Left lung (tissue), 14 donors: ENCODE data around the gene LEUTX. TPM values are rescaled to one million over a fixed set of nuclear protein-coding genes. Genes with fewer than 3 reads are reported as not detected.

Source experiments
- ATAC-seq: fragments of 200-7000 bp; cut with Tn5 transposase; one replicate; pipeline ENCODE4 v1.9.1; 2020; ENCODE audit warnings: moderate library complexity
- DNase-seq, 4 donors: peaks; one replicate each; pipeline ENCODE4 v3.0.0-alpha.2; 2013 to 2020
- H3K27ac ChIP-seq, 2 donors: fragments of 200-600 bp; sonication (generic) in 1 of 2; one replicate each; pipeline versions ENCODE4 v1.5.0 to v1.8.0; 2020 to 2021
- H3K27me3 ChIP-seq, 2 donors: fragments of 200-600 bp; sonication (generic) in 1 of 2; one replicate each; pipeline versions ENCODE4 v1.5.0 to v1.8.0; 2020 to 2021
- H3K36me3 ChIP-seq, 2 donors: fragments of 200-600 bp; sonication (generic) in 1 of 2; one replicate each; pipeline versions ENCODE4 v1.5.0 to v1.8.0; 2020 to 2021
- H3K4me1 ChIP-seq, 2 donors: fragments of 200-600 bp; one replicate each; pipeline ENCODE4 v1.8.0; 2021
- H3K4me3 ChIP-seq, 2 donors: fragments of 200-600 bp; sonication (generic) in 1 of 2; one replicate each; pipeline versions ENCODE4 v1.5.0 to v1.8.0; 2020 to 2021; ENCODE audit warnings: mild to moderate bottlenecking in 1 of 2
- H3K9me3 ChIP-seq, 2 donors: fragments of 200-600 bp; sonication (generic) in 1 of 2; one replicate each; pipeline versions ENCODE4 v1.5.0 to v1.8.0; 2020 to 2021
- intact Hi-C, 2 donors: fragments of 100-400 bp; cut with DNase I; formaldehyde crosslinking; loops; one replicate each; pipeline versions ENCODE4 v1.11.2 to v1.14.2; 2022
- long read RNA-seq, 12 donors: library from polyadenylated mRNA in 2 of 12; unstranded in 2 of 12; transcript quantifications; one replicate each; pipeline ENCODE4 v2.0.0 and lab custom pipeline, GENCODE V29; 2019 to 2026
- polyA plus RNA-seq, 6 donors: library from polyadenylated mRNA; unstranded; fragments of 120-200 nt; gene quantifications; one replicate each; pipeline ENCODE4 v1.2.1, GENCODE V29; 2013; ENCODE audit not compliant: insufficient read length in 6 of 6
- total RNA-seq, 2 donors: library from RNA; stranded (reverse); fragmentation: NEBNext Ultra II Directional; extraction: Animal tissue kit (Norgen Biotek cat#: 25700); gene quantifications; one replicate each; pipeline ENCODE4 v1.2.1, GENCODE V29; 2021
- TF ChIP-seq, protein P1 (sequence below), 2 donors: fragments of 200-600 bp; sonication (generic) in 1 of 2; IDR thresholded peaks; one replicate each; pipeline versions ENCODE4 v1.5.0 to v1.8.0; 2021; ENCODE audit warnings: antibody characterized with exemption in 2 of 2
- donor health status: DM: no; HTN: yes; CAD: no.
- donor health status: DM: no; HTN: no; CAD: no.

Gene LEUTX
- total RNA-seq, result not detected
- polyA plus RNA-seq, result not detected
- long read RNA-seq, donor 1, result 0 reads
- long read RNA-seq, donor 2, result 0 reads
- long read RNA-seq, donor 3, result 0 reads
- long read RNA-seq, donor 4, result 0 reads
- long read RNA-seq, donor 5, result 0 reads
- long read RNA-seq, donor 6, result 0 reads
- long read RNA-seq, donor 7, result 0 reads
- long read RNA-seq, donor 8, result 0 reads
- long read RNA-seq, donor 9, result 0 reads
- long read RNA-seq, donor 10, result 0 reads
- long read RNA-seq, donor 11, result 0 reads
- long read RNA-seq, donor 12, result 0 reads

- ATAC-seq, result no peak
- TF ChIP-seq, protein P1, sequence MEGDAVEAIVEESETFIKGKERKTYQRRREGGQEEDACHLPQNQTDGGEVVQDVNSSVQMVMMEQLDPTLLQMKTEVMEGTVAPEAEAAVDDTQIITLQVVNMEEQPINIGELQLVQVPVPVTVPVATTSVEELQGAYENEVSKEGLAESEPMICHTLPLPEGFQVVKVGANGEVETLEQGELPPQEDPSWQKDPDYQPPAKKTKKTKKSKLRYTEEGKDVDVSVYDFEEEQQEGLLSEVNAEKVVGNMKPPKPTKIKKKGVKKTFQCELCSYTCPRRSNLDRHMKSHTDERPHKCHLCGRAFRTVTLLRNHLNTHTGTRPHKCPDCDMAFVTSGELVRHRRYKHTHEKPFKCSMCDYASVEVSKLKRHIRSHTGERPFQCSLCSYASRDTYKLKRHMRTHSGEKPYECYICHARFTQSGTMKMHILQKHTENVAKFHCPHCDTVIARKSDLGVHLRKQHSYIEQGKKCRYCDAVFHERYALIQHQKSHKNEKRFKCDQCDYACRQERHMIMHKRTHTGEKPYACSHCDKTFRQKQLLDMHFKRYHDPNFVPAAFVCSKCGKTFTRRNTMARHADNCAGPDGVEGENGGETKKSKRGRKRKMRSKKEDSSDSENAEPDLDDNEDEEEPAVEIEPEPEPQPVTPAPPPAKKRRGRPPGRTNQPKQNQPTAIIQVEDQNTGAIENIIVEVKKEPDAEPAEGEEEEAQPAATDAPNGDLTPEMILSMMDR (IDR thresholded peaks at IDR 0.05), result no peak
- Histone ChIP-seq H3K9me3 (no peaks in the 10 kb centered on the region), H3K4me1 (no peaks in the 10 kb centered on the region), H3K36me3 (no peaks in the 10 kb centered on the region), H3K27me3 (peaks cover 0 to 19% of the 10 kb centered on the region in 2 donors), H3K4me3 (no peak within 1 kb of the TSS), H3K27ac (no peak within 1 kb of the TSS)
- DNase-seq, result no peak
- intact Hi-C loops, result no loop called here
Measured at GRCh38 chr19:39778763-39779162, at the start of gene LEUTX. TSS of gene LEUTX (plus strand) at chr19:39778854. CDS start at chr19:39778921, 67 bp downstream.

DNA sequence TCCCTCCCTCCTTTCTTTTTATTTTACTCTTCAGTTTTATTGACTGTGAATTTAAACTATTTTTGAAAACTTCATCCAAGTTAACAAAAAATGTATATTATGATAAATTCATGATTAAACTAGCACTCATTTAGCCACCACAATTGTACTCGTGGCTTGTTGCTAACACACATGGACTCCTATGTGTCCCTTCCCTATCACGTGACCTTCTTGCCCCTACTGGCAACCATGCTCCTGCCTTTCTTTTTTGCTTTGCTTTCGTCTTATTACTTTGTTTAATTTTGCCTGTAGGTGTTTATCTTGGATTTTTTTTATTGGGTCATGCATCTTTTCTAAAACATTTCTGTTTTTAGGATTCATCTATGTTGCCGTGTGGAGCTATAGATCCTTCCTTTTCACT is 49.1 kb upstream of the LEUTX start:
- Histone ChIP-seq H3K4me1 (no peaks in the 10 kb centered on the region), H3K27ac (no peak overlapping the region), H3K9me3 (no peaks in the 10 kb centered on the region), H3K4me3 (no peak overlapping the region), H3K27me3 (peaks cover 0 to 13% of the 10 kb centered on the region in 2 donors), H3K36me3 (no peaks in the 10 kb centered on the region)
- DNase-seq (no peak), ATAC-seq (no peak)
- intact Hi-C loops, result no loop called here
- TF ChIP-seq, protein P1 (IDR thresholded peaks at IDR 0.05), result no peak

GRCh38 chr19:39731685-39732084 is 47.0 kb upstream of the LEUTX start:
- Histone ChIP-seq H3K4me3 (no peak overlapping the region), H3K4me1 (no peaks in the 10 kb centered on the region), H3K9me3 (no peaks in the 10 kb centered on the region), H3K36me3 (no peaks in the 10 kb centered on the region), H3K27ac (no peak overlapping the region), H3K27me3 (peaks cover 0 to 13% of the 10 kb centered on the region in 2 donors)
- intact Hi-C loops, result no loop called here
- ATAC-seq, result peak; percentile 33
- TF ChIP-seq, protein P1 (IDR thresholded peaks at IDR 0.05), result no peak
- DNase-seq, result no peak

- Histone ChIP-seq H3K27me3 (peaks cover 0 to 7% of the 10 kb centered on the region in 2 donors), H3K36me3 (no peaks in the 10 kb centered on the region), H3K4me1 (no peaks in the 10 kb centered on the region), H3K27ac (no peak overlapping the region), H3K4me3 (no peak overlapping the region), H3K9me3 (no peaks in the 10 kb centered on the region)
- DNase-seq (no peak), ATAC-seq (no peak)
- intact Hi-C loops, result no loop called here
- TF ChIP-seq, protein P1 (IDR thresholded peaks at IDR 0.05), result no peak
Measured at GRCh38 chr19:39733841-39734240, 44.8 kb upstream of the LEUTX start.

DNA sequence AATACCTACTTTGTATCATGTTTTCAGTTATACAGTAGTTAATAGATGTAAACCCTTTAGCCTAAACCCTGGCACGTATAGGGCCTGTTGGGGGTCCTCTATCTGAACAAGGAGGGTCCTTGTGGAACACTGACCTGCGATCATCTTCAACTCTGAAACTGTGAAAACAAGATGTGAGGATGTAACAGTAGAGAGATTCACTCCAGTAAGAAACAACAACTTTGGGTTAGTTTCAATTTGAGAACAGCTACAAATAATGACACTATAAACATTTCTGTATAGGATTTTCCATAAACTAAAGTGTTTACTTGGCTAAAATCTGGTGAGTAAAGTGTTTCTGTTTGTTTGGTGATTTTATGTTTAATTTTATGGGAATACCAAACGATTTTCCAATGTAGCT is 43.0 kb upstream of the LEUTX start:
- no peak overlapping the region for H3K4me3 ChIP-seq
- H3K9me3 ChIP-seq, result no peaks in the 10 kb centered on the region
- no peaks in the 10 kb centered on the region for H3K36me3 ChIP-seq
- intact Hi-C loops, result no loop called here
- DNase-seq, result no peak
- TF ChIP-seq, protein P1 (IDR thresholded peaks at IDR 0.05), result no peak
- H3K27me3 ChIP-seq, result no peaks in the 10 kb centered on the region
- no peak for ATAC-seq
- H3K27ac ChIP-seq, result no peak overlapping the region
- no peaks in the 10 kb centered on the region for H3K4me1 ChIP-seq
